HG03521 (cell line): ENCODE data around the gene SLC50A1.

ENCODE experiments used
- ATAC-seq: cut with Tn5 transposase; IDR thresholded peaks from one replicate; pipeline ENCODE4 v1.9.1; 2021; ENCODE audit warnings: mild to moderate bottlenecking, moderate library complexity; ENCODE audit not compliant: unreplicated experiment

The SLC50A1 gene

GRCh38 chr1:155182052-155182550, 46.4 kb downstream of the SLC50A1 start:
- ATAC-seq, result no peak

DNA sequence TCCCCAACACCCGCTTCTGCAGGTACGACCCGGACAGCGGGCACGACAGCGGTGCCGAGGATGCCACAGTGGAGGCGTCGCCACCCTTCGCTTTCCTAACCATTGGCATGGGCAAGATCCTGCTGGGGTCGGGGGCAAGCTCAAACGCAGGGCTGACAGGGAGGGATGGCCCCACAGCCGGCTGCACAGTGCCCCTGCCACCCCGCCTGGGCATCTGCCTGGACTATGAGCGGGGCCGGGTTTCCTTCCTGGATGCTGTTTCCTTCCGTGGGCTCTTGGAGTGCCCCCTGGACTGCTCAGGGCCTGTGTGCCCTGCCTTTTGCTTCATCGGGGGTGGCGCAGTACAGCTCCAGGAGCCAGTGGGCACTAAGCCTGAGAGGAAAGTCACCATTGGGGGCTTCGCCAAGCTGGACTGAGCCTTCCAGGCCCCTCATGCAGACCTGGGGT, 48.1 kb downstream of the SLC50A1 start:
- no peak for ATAC-seq

- no peak for ATAC-seq
Observed at GRCh38 chr1:155184351-155184811, 48.7 kb downstream of the SLC50A1 start.

DNA sequence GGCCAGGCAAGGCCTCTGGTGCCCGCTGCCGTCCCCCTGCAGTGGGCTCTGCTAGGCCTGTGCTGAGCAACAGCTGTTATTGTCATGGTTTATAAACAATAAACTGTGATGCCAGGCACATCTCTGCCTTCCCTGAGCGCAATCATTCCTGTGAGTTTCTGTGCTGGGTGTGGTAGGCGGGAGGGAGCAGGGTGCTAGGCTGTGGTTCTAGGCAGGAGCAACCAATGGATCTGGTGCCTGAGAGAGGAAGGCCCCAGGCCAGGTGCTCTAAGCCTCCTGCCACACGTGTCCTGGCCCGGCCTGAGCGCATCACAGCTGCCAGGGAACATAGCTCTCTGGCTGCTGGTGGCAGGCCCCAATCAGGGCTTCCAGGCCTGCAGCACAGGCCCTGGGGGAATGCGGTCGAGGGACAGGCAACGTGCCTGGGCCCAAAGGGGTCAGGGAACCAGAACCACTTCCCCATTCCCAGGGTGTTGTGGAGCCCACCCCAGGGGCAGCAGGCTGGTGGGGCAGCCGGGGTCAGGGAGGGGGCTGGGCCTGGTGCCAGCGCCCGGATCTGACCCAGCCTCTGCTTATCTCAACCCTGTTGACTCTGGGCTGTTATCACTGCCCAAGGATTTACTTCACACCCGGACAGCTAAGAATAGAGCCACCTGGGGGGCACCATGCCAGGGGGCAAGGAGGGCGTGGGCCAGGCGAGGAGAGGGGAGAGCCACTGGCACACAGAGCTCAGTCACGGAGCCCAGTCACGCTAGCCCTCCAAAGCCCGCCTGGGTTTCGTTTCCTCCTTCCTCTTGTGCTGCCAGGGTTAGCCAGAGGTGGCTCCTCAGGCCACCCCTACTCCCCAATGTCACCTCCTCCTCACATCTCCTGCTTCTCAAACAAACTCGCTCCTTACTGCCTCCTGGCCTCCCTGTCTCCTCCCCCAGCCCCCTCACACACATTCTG, 49.5 kb downstream of the SLC50A1 start:
- no peak for ATAC-seq

DNA sequence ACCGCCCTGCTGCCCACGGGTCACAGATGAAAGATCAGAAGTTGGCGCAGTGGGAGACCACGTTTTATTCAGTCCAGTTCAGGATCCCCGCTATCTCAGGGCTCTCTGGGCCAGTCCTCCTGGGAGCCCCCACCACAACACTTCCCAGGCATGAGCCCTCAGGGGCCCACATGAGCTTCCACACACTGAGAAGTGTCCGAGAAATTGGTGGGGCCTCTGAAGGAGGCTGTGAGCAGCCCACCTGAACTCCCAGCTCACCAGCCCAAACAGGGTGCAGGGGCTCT, 50.1 kb downstream of the SLC50A1 start:
- no peak for ATAC-seq

- ATAC-seq, result no peak
Observed at GRCh38 chr1:155186067-155186793, 50.6 kb downstream of the SLC50A1 start.

GRCh38 chr1:155186794-155187455, 51.3 kb downstream of the SLC50A1 start:
- ATAC-seq, result no peak

- ATAC-seq, result no peak
Observed at GRCh38 chr1:155187456-155187891, 51.8 kb downstream of the SLC50A1 start.

DNA sequence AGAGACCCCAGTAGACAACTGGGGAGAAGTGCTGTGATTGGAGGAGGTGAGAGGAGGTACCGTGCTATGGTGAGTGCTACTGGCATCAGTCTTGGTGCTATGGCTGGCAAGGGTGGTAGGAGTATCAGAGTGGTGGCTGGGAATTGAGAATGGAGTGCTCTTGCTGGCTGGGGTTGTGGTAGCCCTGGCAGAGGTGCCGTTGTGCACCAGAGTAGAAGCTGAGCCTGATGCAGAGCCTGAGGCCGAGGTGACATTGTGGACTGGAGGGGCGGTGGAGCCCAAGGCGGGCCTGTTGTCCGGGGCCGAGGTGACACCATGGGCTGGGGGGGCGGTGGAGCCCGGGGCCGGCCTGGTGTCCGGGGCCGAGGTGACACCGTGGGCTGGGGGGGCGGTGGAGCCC, 52.6 kb downstream of the SLC50A1 start:
- ATAC-seq, result no peak
